Testis (tissue), 2 donors: ENCODE data around the gene NOX3.

ENCODE experiments used
- CTCF ChIP-seq, 3 experiments: fragments of 450-650 bp in 2 of 3; fragments of 200-600 bp in 1 of 3; sonication (generic) in 1 of 3; IDR thresholded peaks; one replicate each; pipeline ENCODE4 v1.5.1; 2016 to 2019; ENCODE audit warnings: antibody characterized with exemption in 3 of 3, mild to moderate bottlenecking in 2 of 3, moderate library complexity in 1 of 3
- POLR2A ChIP-seq: fragments of 450-650 bp; IDR thresholded peaks from one replicate; pipeline ENCODE4 v1.6.1; 2017; ENCODE audit warnings: antibody characterized with exemption, mild to moderate bottlenecking, moderate library complexity

GRCh38 chr6:155415953-155416352 is 39.7 kb downstream of the NOX3 start:
- TF ChIP-seq CTCF (IDR thresholded peaks at IDR 0.05) (no peak), POLR2A (no peak)
